Liver (tissue), 9 donors: ENCODE results near the gene BMP8A. TPM values are rescaled to one million over a fixed set of nuclear protein-coding genes. Genes with fewer than 3 reads are reported as not detected.

ENCODE experiments used
- DNase-seq: peaks from one replicate; pipeline ENCODE4 v3.0.0-alpha.2; 2017; ENCODE audit warnings: low spot score
- H3K27ac ChIP-seq, 2 donors: one replicate each; pipeline ENCODE4 v1.7.0; 2013; ENCODE audit warnings: inconsistent platforms in 2 of 2, low read length in 2 of 2, control low read depth in 1 of 2, low read depth in 1 of 2, mild to moderate bottlenecking in 1 of 2
- H3K27me3 ChIP-seq, 4 donors: one replicate each; pipeline versions ENCODE4 v1.6.1 to v1.7.0; 2013; ENCODE audit warnings: low read length in 3 of 4, inconsistent platforms in 1 of 4, mild to moderate bottlenecking in 1 of 4, moderate library complexity in 1 of 4; ENCODE audit not compliant: control insufficient read depth in 4 of 4, insufficient read depth in 4 of 4
- H3K36me3 ChIP-seq, 4 donors: one replicate each; pipeline versions ENCODE4 v1.6.1 to v1.7.0; 2013; ENCODE audit warnings: low read length in 3 of 4, mild to moderate bottlenecking in 3 of 4, low read depth in 1 of 4, moderate library complexity in 1 of 4; ENCODE audit not compliant: control insufficient read depth in 4 of 4, insufficient read depth in 3 of 4
- H3K4me1 ChIP-seq, 4 donors: one replicate each; pipeline versions ENCODE4 v1.6.1 to v1.7.0; 2013; ENCODE audit warnings: low read length in 3 of 4, mild to moderate bottlenecking in 3 of 4, moderate library complexity in 1 of 4; ENCODE audit not compliant: control insufficient read depth in 4 of 4, insufficient read depth in 4 of 4
- H3K4me3 ChIP-seq, 3 donors: one replicate each; pipeline versions ENCODE4 v1.6.1 to v1.7.0; 2013; ENCODE audit warnings: low read length in 3 of 3, control low read depth in 1 of 3, low read depth in 1 of 3, mild to moderate bottlenecking in 1 of 3
- H3K9ac ChIP-seq, 2 donors: one replicate each; pipeline ENCODE4 v1.7.0; 2013; ENCODE audit warnings: low read length in 2 of 2, mild to moderate bottlenecking in 2 of 2, moderate library complexity in 2 of 2, control low read depth in 1 of 2, low read depth in 1 of 2
- H3K9me3 ChIP-seq, 4 donors: one replicate each; pipeline versions ENCODE4 v1.6.1 to v1.7.0; 2013; ENCODE audit warnings: low read length in 3 of 4; ENCODE audit not compliant: control insufficient read depth in 4 of 4
- EGR1 ChIP-seq, 2 donors: IDR thresholded peaks; 2 replicates each; pipeline ENCODE4 v1.6.1; 2016 to 2018; ENCODE audit warnings: antibody characterized with exemption in 2 of 2, low read depth in 2 of 2
- FOXA1 ChIP-seq: IDR thresholded peaks from 2 replicates; pipeline ENCODE4 v1.6.1; 2016; ENCODE audit warnings: antibody characterized with exemption
- GABPA ChIP-seq, 2 donors: IDR thresholded peaks in 1 of 2; conservative IDR thresholded peaks in 1 of 2; 2 replicates each; pipeline ENCODE4 v1.6.1; 2016; ENCODE audit warnings: antibody characterized with exemption in 2 of 2, mild to moderate bottlenecking in 1 of 2, moderate library complexity in 1 of 2
- HNF4A ChIP-seq, 2 donors: conservative IDR thresholded peaks; 2 replicates each; pipeline ENCODE4 v1.6.1; 2016; ENCODE audit warnings: antibody characterized with exemption in 2 of 2, mild to moderate bottlenecking in 2 of 2
- HNF4G ChIP-seq: IDR thresholded peaks from 2 replicates; pipeline ENCODE4 v1.6.1; 2016; ENCODE audit warnings: antibody characterized with exemption
- JUND ChIP-seq, 2 donors: IDR thresholded peaks; 2 replicates each; pipeline ENCODE4 v1.6.1; 2016; ENCODE audit warnings: antibody characterized with exemption in 2 of 2
- NR2F2 ChIP-seq: IDR thresholded peaks from 2 replicates; pipeline ENCODE4 v1.6.1; 2016; ENCODE audit warnings: antibody characterized with exemption
- RAD21 ChIP-seq, 2 donors: IDR thresholded peaks; 2 replicates each; pipeline ENCODE4 v1.6.1; 2016; ENCODE audit warnings: antibody characterized with exemption in 2 of 2, mild to moderate bottlenecking in 2 of 2
- RXRA ChIP-seq, 2 donors: IDR thresholded peaks; 2 replicates each; pipeline ENCODE4 v1.6.1; 2017 to 2018; ENCODE audit warnings: antibody characterized with exemption in 2 of 2, mild to moderate bottlenecking in 1 of 2
- SP1 ChIP-seq: IDR thresholded peaks from 2 replicates; pipeline ENCODE4 v1.6.1; 2018; ENCODE audit warnings: antibody characterized with exemption, mild to moderate bottlenecking
- TAF1 ChIP-seq: conservative IDR thresholded peaks from 2 replicates; pipeline ENCODE4 v1.6.1; 2016; ENCODE audit warnings: antibody characterized with exemption, mild to moderate bottlenecking
- YY1 ChIP-seq: IDR thresholded peaks from 2 replicates; pipeline ENCODE4 v1.6.1; 2016; ENCODE audit warnings: antibody characterized with exemption, mild to moderate bottlenecking
- WGBS: extraction: QIAGEN DNeasy Blood & Tissue Kit; methylation state at CpG from one replicate; pipeline ENCODE4 v1.1.7; 2013; 5-methylcytosine and 5-hydroxymethylcytosine counted together
- polyA plus RNA-seq, 2 donors: library from polyadenylated mRNA; stranded (reverse) in 1 of 2; unstranded in 1 of 2; fragments of 200-250 nt in 1 of 2; fragments of >200 nt in 1 of 2; fragmentation: Nextera tagmentation in 1 of 2; extraction: Ambion mirVana in 1 of 2; gene quantifications; one replicate each; pipeline versions ENCODE4 v1.2.1 to v1.2.3, GENCODE V29; 2013 to 2015
- total RNA-seq, 2 donors: library from RNA; depleted of rRNA; stranded (reverse); fragments of >200 nt; gene quantifications; one replicate each; pipeline ENCODE4 v1.2.3, GENCODE V29; 2014
- TF ChIP-seq, protein P1 (sequence below): fragments of 150-350 bp; IDR thresholded peaks from 2 replicates; pipeline ENCODE4 v1.5.1; 2017; ENCODE audit warnings: improper control_type of control experiment, low read depth, low read length; ENCODE audit not compliant: missing input control
- TF ChIP-seq, protein P2 (sequence below): IDR thresholded peaks from 2 replicates; pipeline ENCODE4 v1.6.1; 2016; ENCODE audit warnings: antibody characterized with exemption
- TF ChIP-seq, protein P3 (sequence below): IDR thresholded peaks from 2 replicates; pipeline ENCODE4 v1.6.1; 2016; ENCODE audit warnings: antibody characterized with exemption
- donor health status: healthy.
- donor health status: healthy.
- donor health status: healthy.
- donor health status: healthy.
- donor health status: healthy.

BMP8A gene
- total and polyA plus RNA-seq, 4 donors = not detected

DNA sequence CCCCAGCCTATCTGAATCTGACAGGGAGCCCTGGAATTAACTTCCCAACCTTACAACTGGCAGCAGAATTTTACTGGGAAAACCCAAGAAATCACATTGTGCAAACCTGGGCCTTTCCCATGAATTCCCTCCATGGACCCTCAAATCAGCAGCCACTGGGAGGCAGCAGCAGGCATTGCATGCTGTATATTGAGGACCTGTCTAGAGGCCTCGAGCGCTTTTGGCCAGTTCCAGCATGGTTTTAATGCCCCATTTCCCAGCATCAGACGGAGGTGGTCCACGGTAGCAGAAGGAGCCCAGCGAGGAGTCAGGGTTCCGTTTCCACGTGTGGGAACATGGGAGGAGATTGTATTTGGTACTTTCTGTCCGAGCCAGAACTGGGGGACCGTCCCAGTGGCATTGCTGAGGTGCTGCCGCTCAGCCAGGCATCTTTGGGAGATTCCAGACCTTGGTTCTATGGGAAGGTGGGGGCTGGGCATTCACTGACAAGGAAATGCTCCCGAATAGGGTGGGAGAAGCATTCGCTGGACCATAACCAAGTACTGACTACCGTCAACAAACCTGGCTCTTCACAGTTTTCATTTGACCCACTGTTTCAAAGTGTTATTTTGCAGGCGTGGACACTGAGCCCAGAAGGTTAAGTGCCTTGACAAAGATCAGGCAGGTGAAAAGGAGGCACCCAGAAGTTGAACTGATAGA is 15.9 kb downstream of the BMP8A start:
- H3K4me3 ChIP-seq = no peak overlapping the region
- 88% methylated on average over 14 of the region's 14 CpGs for WGBS
- no peaks in the 10 kb centered on the region for H3K27me3 ChIP-seq
- H3K4me1 ChIP-seq = peaks cover 0 to 7% (median 0%) of the 10 kb centered on the region in 4 donors
- TF ChIP-seq RXRA (IDR thresholded peaks at IDR 0.05) (no peak), RAD21 (IDR thresholded peaks at IDR 0.05) (peak in 1 of 2 donors; percentile 15)
- TF ChIP-seq, protein P1, sequence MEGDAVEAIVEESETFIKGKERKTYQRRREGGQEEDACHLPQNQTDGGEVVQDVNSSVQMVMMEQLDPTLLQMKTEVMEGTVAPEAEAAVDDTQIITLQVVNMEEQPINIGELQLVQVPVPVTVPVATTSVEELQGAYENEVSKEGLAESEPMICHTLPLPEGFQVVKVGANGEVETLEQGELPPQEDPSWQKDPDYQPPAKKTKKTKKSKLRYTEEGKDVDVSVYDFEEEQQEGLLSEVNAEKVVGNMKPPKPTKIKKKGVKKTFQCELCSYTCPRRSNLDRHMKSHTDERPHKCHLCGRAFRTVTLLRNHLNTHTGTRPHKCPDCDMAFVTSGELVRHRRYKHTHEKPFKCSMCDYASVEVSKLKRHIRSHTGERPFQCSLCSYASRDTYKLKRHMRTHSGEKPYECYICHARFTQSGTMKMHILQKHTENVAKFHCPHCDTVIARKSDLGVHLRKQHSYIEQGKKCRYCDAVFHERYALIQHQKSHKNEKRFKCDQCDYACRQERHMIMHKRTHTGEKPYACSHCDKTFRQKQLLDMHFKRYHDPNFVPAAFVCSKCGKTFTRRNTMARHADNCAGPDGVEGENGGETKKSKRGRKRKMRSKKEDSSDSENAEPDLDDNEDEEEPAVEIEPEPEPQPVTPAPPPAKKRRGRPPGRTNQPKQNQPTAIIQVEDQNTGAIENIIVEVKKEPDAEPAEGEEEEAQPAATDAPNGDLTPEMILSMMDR = peak; percentile 14
- H3K27ac ChIP-seq = no peak overlapping the region
- H3K9ac ChIP-seq = no peak overlapping the region
- no peaks in the 10 kb centered on the region for H3K9me3 ChIP-seq
- DNase-seq = no peak
- no peaks in the 10 kb centered on the region for H3K36me3 ChIP-seq

DNA sequence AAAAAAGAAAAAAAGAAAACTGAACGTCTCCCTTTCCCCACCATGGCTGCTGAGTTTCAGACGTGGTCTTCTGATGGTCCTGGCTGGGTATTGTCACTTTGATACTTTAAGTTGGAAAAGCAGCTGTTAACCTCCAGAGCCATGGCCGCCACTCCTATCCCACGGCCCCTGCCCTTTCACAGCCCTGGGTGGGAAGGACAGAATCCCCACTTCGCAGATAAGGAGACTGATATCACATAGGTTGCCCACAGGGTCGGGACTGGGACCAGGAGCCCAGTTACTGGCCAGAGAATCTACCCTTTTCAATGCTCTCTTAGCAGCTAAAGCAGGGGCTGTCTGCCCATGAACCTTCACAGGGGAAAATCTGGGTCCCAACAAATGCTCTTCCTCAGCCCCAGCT is 16.8 kb downstream of the BMP8A start:
- 91% methylated on average over 6 of the region's 6 CpGs for WGBS
- TF ChIP-seq, protein P2, sequence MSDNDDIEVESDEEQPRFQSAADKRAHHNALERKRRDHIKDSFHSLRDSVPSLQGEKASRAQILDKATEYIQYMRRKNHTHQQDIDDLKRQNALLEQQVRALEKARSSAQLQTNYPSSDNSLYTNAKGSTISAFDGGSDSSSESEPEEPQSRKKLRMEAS = no peak
- TF ChIP-seq RXRA (IDR thresholded peaks at IDR 0.05) (no peak), GABPA (IDR thresholded peaks at IDR 0.05 in 1 of 2, conservative IDR thresholded peaks at IDR 0.05 in 1 of 2) (no peak), JUND (IDR thresholded peaks at IDR 0.05) (no peak), SP1 (no peak), HNF4A (conservative IDR thresholded peaks at IDR 0.05) (no peak), HNF4G (no peak), EGR1 (IDR thresholded peaks at IDR 0.05; ENCODE audit: low read depth in 2 of 2) (no peak), FOXA1 (no peak), TAF1 (no peak), RAD21 (IDR thresholded peaks at IDR 0.05) (no peak), YY1 (no peak), NR2F2 (no peak)
- TF ChIP-seq, protein P3, sequence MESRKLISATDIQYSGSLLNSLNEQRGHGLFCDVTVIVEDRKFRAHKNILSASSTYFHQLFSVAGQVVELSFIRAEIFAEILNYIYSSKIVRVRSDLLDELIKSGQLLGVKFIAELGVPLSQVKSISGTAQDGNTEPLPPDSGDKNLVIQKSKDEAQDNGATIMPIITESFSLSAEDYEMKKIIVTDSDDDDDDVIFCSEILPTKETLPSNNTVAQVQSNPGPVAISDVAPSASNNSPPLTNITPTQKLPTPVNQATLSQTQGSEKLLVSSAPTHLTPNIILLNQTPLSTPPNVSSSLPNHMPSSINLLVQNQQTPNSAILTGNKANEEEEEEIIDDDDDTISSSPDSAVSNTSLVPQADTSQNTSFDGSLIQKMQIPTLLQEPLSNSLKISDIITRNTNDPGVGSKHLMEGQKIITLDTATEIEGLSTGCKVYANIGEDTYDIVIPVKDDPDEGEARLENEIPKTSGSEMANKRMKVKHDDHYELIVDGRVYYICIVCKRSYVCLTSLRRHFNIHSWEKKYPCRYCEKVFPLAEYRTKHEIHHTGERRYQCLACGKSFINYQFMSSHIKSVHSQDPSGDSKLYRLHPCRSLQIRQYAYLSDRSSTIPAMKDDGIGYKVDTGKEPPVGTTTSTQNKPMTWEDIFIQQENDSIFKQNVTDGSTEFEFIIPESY = no peak
- no peaks in the 10 kb centered on the region for H3K36me3 ChIP-seq
- no peak for DNase-seq
- H3K4me3 ChIP-seq = no peak overlapping the region
- no peak overlapping the region for H3K27ac ChIP-seq
- H3K27me3 ChIP-seq = no peaks in the 10 kb centered on the region
- no peaks in the 10 kb centered on the region for H3K9me3 ChIP-seq
- H3K9ac ChIP-seq = no peak overlapping the region
- peaks cover 0 to 7% (median 0%) of the 10 kb centered on the region in 4 donors for H3K4me1 ChIP-seq

DNA sequence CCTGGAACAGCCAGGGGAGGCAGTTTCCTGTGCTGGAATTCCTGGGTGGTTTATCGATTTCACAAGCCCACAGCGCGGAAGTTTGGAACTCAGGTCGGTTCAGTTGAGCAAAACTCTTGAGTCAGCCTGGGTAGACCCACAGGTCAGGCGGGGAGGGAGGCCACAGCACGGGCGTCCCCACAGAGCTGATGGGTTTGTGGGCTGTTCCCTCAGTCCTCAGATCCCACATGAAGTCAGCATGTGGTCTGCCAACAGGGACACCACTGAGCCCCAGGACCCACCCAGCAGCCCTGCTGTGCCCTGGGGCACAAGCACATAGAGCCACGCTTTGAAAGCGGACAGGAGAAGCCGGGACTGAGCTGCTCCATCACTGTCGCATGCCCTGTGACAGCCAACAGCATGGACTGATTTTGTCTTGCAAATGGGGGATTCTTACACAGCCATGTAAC is 17.4 kb downstream of the BMP8A start:
- no peaks in the 10 kb centered on the region for H3K9me3 ChIP-seq
- no peak overlapping the region for H3K9ac ChIP-seq
- H3K27me3 ChIP-seq = no peaks in the 10 kb centered on the region
- H3K36me3 ChIP-seq = no peaks in the 10 kb centered on the region
- peaks cover 0 to 7% (median 0%) of the 10 kb centered on the region in 4 donors for H3K4me1 ChIP-seq
- 72% methylated on average over 11 of the region's 11 CpGs for WGBS
- DNase-seq = no peak
- H3K4me3 ChIP-seq = no peak overlapping the region
- H3K27ac ChIP-seq = no peak overlapping the region
- TF ChIP-seq, protein P1 = no peak
- no peak for TF ChIP-seq FOXA1
- TF ChIP-seq, protein P3 = no peak
- no peak for TF ChIP-seq HNF4A (conservative IDR thresholded peaks at IDR 0.05)
- no peak for TF ChIP-seq TAF1
- TF ChIP-seq RXRA (IDR thresholded peaks at IDR 0.05) = no peak
- TF ChIP-seq, protein P2 = no peak
- no peak for TF ChIP-seq RAD21 (IDR thresholded peaks at IDR 0.05)
